MCF 10A (cell line): ENCODE results near the gene SMAD3. TPM values are rescaled to one million over a fixed set of nuclear protein-coding genes. Genes with fewer than 3 reads are reported as not detected.

ENCODE experiments used
- BruUV-seq: library from RNA; stranded (reverse); fragments of 400-500 nt; replicated peaks from 2 replicates; lab custom pipeline; 2021; lab: Mats Ljungman, UMichigan
- CTCF ChIA-PET: fragments of 300-600 bp; sonication (Branson Sonifier 250); formaldehyde crosslinking; extraction: SDS; loops from one replicate; lab custom pipeline; 2021; ENCODE audit warnings: antibody characterized with exemption, inconsistent platforms; lab: Yijun Ruan, JAX
- POLR2A ChIA-PET: fragments of 300-600, 350-650 bp; sonication (Branson Sonifier 250); formaldehyde crosslinking; extraction: SDS; loops from one replicate; lab custom pipeline; 2020; ENCODE audit warnings: antibody characterized with exemption, inconsistent platforms; lab: Yijun Ruan, JAX
- DNase-seq: peaks from one replicate; pipeline ENCODE4 v3.0.0-alpha.2; 2018; ENCODE audit not compliant: unreplicated experiment
- H3K27ac Mint-ChIP-seq: one replicate; pipeline ENCODE4 v1.8.0; 2022; ENCODE audit warnings: mild to moderate bottlenecking, low read depth, mixed read lengths; ENCODE audit not compliant: unreplicated experiment
- H3K27me3 Mint-ChIP-seq: one replicate; pipeline ENCODE4 v1.8.0; 2022; ENCODE audit warnings: mixed read lengths; ENCODE audit not compliant: insufficient read depth, unreplicated experiment
- H3K36me3 Mint-ChIP-seq: one replicate; pipeline ENCODE4 v1.8.0; 2022; ENCODE audit warnings: mild to moderate bottlenecking, moderate library complexity, mixed read lengths; ENCODE audit not compliant: insufficient read depth, unreplicated experiment
- H3K4me1 Mint-ChIP-seq: one replicate; pipeline ENCODE4 v1.8.0; 2022; ENCODE audit warnings: mixed read lengths; ENCODE audit not compliant: insufficient read depth, unreplicated experiment
- H3K4me3 Mint-ChIP-seq: one replicate; pipeline ENCODE4 v1.8.0; 2022; ENCODE audit warnings: mild to moderate bottlenecking, moderate library complexity, mixed read lengths; ENCODE audit not compliant: unreplicated experiment
- H3K9me3 Mint-ChIP-seq: one replicate; pipeline ENCODE4 v1.8.0; 2022; ENCODE audit warnings: mixed read lengths; ENCODE audit not compliant: unreplicated experiment
- CTCF ChIP-seq: fragments of 200-600 bp; IDR thresholded peaks from one replicate; pipeline ENCODE4 v1.8.0; 2022; ENCODE audit warnings: antibody characterized with exemption, mild to moderate bottlenecking; ENCODE audit not compliant: unreplicated experiment
- intact Hi-C: fragments of 100-400 bp; cut with micrococcal nuclease; formaldehyde crosslinking; loops from 2 replicates; pipeline ENCODE4 v1.14.1; 2022
- total RNA-seq: library from RNA; stranded (reverse); gene quantifications from 2 replicates; pipeline ENCODE4 v1.2.3, GENCODE V29; 2022

Gene SMAD3
- total RNA-seq, 1 experiment from 2014 or later, result 19.9 TPM

- H3K4me1 Mint-ChIP-seq, result peaks cover 46% of the 10 kb centered on the region
- POLR2A ChIA-PET, result interaction anchor here (1.5 to 4.5 kb wide), 5 partner anchors 8 to 127 kb away, joined by 3 to 20 read pairs (median 5); partner anchors contain the start of genes AAGAB, IQCH and SMAD3
Measured at GRCh38 chr15:67127331-67127664, 61.9 kb downstream of the SMAD3 start.

GRCh38 chr15:67127965-67128364, 62.6 kb downstream of the SMAD3 start:
- BruUV-seq, result no TSS peak
- CTCF ChIA-PET, result interaction anchor here (0.6 to 1.4 kb wide), 3 partner anchors 14 to 203 kb away, joined by 3 read pairs; no protein-coding TSS in a partner anchor

More at GRCh38 chr15:67127331-67127664, 61.9 kb downstream of the SMAD3 start:
- TF ChIP-seq CTCF, result no peak
- intact Hi-C loops, result loop anchor here (5.0 kb wide), 2 partner anchors 50 to 60 kb away; partner anchors contain the start of gene SMAD3
- Mint-ChIP-seq H3K4me3 (peak overlapping the region; percentile 57), H3K27ac (peak overlapping the region; percentile 81), H3K9me3 (no peaks in the 10 kb centered on the region), H3K27me3 (no peaks in the 10 kb centered on the region), H3K36me3 (peaks cover 14% of the 10 kb centered on the region)
- peak; percentile 64 for DNase-seq
- CTCF ChIA-PET, result interaction anchor here (0.7 to 2.5 kb wide), 3 partner anchors 8 to 20 kb away, joined by 3 to 6 read pairs (median 3); no protein-coding TSS in a partner anchor
- BruUV-seq, result no TSS peak

GRCh38 chr15:67130166-67130565, 64.8 kb downstream of the SMAD3 start:
- no peak for TF ChIP-seq CTCF
- H3K9me3 Mint-ChIP-seq, result no peaks in the 10 kb centered on the region
- H3K36me3 Mint-ChIP-seq, result peaks cover 13% of the 10 kb centered on the region
- intact Hi-C loops, result no loop called here
- BruUV-seq, result no TSS peak
- peaks cover 45% of the 10 kb centered on the region for H3K4me1 Mint-ChIP-seq
- DNase-seq, result no peak
- H3K27ac Mint-ChIP-seq, result peak overlapping the region; percentile 23
- CTCF ChIA-PET, result interaction anchor here (0.9 kb wide), 1 partner anchor 12 kb away, joined by 3 read pairs; no protein-coding TSS in a partner anchor
- no peak overlapping the region for H3K4me3 Mint-ChIP-seq
- POLR2A ChIA-PET, result interaction anchor here (0.6 to 4.5 kb wide), 2 partner anchors 12 to 49 kb away, joined by 3 to 20 read pairs; no protein-coding TSS in a partner anchor
- H3K27me3 Mint-ChIP-seq, result no peaks in the 10 kb centered on the region

More at GRCh38 chr15:67127965-67128364, 62.6 kb downstream of the SMAD3 start:
- intact Hi-C loops, result loop anchor here (2.0 to 5.0 kb wide), 3 partner anchors 19 to 61 kb away; partner anchors contain the start of gene SMAD3
- Mint-ChIP-seq H3K27me3 (no peaks in the 10 kb centered on the region), H3K4me3 (peak overlapping the region; percentile 57), H3K36me3 (peaks cover 14% of the 10 kb centered on the region), H3K4me1 (peaks cover 46% of the 10 kb centered on the region), H3K9me3 (no peaks in the 10 kb centered on the region), H3K27ac (peak overlapping the region; percentile 81)
- TF ChIP-seq CTCF, result no peak
- DNase-seq, result peak; percentile 92
- POLR2A ChIA-PET, result interaction anchor here (0.7 to 4.5 kb wide), 8 partner anchors 9 to 127 kb away, joined by 3 to 20 read pairs (median 4); partner anchors contain the start of genes AAGAB, IQCH and SMAD3
